ENCODE measurements around the gene KRT31.
"Not testable (repeated sequence)": the region's sequence is repeated elsewhere in the genome, so short reads cannot be mapped to it uniquely, and the experiment has no call there.

The KRT31 gene

DNA sequence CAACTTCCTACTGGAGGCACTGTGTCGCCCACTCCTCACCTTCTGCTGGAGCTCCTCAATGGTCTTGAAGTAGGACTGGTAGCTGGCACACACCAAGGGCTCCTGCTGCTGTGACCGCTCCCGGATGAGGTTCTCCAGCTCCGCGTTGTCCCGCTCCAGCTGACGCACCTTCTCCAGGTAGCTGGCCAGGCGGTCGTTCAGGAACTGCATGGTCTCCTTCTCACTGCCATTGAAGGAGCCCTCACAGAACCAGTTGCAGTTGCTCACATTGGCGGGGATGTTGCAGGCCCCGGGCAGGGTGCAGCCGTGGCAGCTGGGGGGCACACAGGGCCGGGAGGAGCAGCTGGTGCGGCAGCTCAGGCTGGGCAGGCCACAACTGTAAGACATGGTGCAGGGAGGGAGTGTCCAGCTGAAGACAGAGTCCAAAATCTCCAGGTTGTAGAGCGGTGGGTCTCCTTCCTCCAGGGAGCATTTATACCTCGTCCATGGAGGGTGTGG is 47.0 kb downstream of the KRT31 start, which contains the start of gene KRT33A:
TSS of gene KRT33A (minus strand) at position 448 of the 498 bp plus-strand sequence. CDS start at position 387, 61 bp downstream.
- not testable (repeated sequence) for H3K4me3 Mint-ChIP-seq; H3K27ac Mint-ChIP-seq; H3K9me3 Mint-ChIP-seq (ENCODE audit: low read depth); H3K27me3 Mint-ChIP-seq; H3K36me3 Mint-ChIP-seq
- peaks cover 17% of the 10 kb centered on the region for H3K4me1 Mint-ChIP-seq (ENCODE audit: low read depth)

DNA sequence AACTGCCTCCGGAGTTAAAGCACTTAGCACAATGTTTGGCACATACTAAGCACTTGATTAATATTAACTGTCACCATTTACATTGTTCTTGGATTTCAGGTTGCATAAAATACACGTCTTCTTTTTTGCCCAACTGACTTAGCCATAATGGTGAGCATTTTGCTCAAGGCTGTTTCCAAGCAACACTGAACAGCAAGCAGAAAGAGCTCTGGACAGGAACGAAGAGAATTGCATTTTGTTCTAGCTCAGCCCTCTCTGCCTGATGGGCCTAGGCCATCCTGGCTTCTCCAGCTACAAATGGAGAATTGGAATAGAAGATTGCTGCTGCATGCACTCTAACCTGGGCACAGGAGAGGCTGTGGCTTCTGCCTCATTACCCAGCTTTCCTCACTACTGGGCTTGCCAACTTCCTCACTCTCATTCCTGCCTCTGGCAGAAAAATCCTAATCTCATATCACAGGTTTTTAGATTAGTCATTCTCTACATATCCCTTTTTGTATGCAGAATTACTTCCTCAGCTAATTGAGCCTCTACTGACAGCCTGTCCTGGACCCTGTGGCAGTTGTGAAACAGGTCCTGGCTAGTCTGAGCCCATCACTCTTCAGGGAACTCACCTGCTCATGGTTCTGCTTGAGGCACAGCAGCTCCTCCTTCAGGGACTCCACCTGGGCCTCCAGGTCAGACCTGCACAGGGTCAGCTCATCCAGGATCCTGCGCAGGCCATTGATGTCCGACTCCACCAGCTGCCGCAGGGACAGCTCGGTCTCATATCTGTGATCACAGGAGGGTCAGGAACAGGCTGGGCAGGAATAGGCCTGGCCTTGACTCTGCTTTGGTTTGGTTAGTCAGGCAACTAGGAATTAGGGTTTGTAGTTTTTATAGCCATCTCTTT is 49.3 kb downstream of the KRT31 start:
- Mint-ChIP-seq H3K27ac (no peak overlapping the region), H3K9me3 (ENCODE audit: low read depth) (peaks cover 4% of the 10 kb centered on the region)

DNA sequence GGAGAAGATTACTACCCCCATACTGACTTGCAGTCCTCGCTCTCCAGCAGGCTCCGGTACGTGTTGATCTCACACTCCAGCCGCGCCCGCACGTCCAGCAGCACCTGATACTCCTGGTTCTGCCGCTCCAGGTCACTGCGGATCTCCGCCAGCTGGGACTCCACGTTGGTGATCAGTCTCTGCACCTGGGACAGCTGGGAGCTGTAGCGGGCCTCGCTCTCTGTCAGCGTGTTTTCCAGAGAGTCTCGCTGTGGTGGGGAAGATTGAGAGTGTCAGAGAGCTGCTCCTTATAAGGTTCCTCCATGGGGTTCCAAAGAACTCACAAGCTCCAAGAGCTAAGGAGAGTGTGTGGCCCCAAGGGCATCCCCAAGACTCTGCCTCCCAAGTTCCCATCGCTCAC is 51.0 kb downstream of the KRT31 start:
- H3K4me3 Mint-ChIP-seq: not testable (repeated sequence)
- peaks cover 30% of the 10 kb centered on the region for H3K4me1 Mint-ChIP-seq (ENCODE audit: low read depth)

More for the DNA sequence above, 49.3 kb downstream of the KRT31 start:
- H3K27me3 Mint-ChIP-seq: no peaks in the 10 kb centered on the region
- peaks cover 5% of the 10 kb centered on the region for H3K36me3 Mint-ChIP-seq
- H3K4me1 Mint-ChIP-seq (ENCODE audit: low read depth): peaks cover 21% of the 10 kb centered on the region
- H3K4me3 Mint-ChIP-seq: no peak overlapping the region

GRCh38 chr17:41345992-41346391 is 51.4 kb downstream of the KRT31 start:
- no peaks in the 10 kb centered on the region for H3K27me3 Mint-ChIP-seq
- H3K4me3 Mint-ChIP-seq: no peak overlapping the region

More for the DNA sequence above, 51.0 kb downstream of the KRT31 start:
- H3K27me3 Mint-ChIP-seq; H3K27ac Mint-ChIP-seq; H3K9me3 Mint-ChIP-seq (ENCODE audit: low read depth): not testable (repeated sequence)
- peaks cover 13% of the 10 kb centered on the region for H3K36me3 Mint-ChIP-seq

More at GRCh38 chr17:41345992-41346391, 51.4 kb downstream of the KRT31 start:
- peaks cover 31% of the 10 kb centered on the region for H3K4me1 Mint-ChIP-seq (ENCODE audit: low read depth)
- no peak overlapping the region for H3K27ac Mint-ChIP-seq
- peaks cover 13% of the 10 kb centered on the region for H3K36me3 Mint-ChIP-seq
- peaks cover 5% of the 10 kb centered on the region for H3K9me3 Mint-ChIP-seq (ENCODE audit: low read depth)
